ENCODE measurements around the gene PTBP2. TPM values are rescaled to one million over a fixed set of nuclear protein-coding genes. Genes with fewer than 3 reads are reported as not detected.

The PTBP2 gene
- total RNA-seq, 2 donors from 2014 or later, result 47.7 to 52.0 TPM

- peaks cover 5% of the 10 kb centered on the region for H3K9me3 Mint-ChIP-seq
- H3K27me3 ChIP-seq (ENCODE audit: control insufficient read depth, insufficient read depth, low read length, poor library complexity, severe bottlenecking), result no peaks in the 10 kb centered on the region
- no peak for DNase-seq
- H3K36me3 Mint-ChIP-seq (ENCODE audit: low read depth), result peaks cover 42% of the 10 kb centered on the region
- peaks cover 33% of the 10 kb centered on the region for H3K4me1 Mint-ChIP-seq
- no peak overlapping the region for H3K4me3 ChIP-seq (ENCODE audit: low read length)
- no peak overlapping the region for H3K27ac ChIP-seq (ENCODE audit: low read depth, low read length)
- no peak for TF ChIP-seq CTCF (conservative IDR thresholded peaks at IDR 0.05)
- H3K36me3 ChIP-seq (ENCODE audit: control insufficient read depth, insufficient read depth, low read length), result peaks cover 34% of the 10 kb centered on the region
- H3K27me3 Mint-ChIP-seq (ENCODE audit: insufficient read depth), result no peaks in the 10 kb centered on the region
- peaks cover 4% of the 10 kb centered on the region for H3K4me1 ChIP-seq (ENCODE audit: control insufficient read depth, insufficient read depth, low read length)
- peaks cover 17% of the 10 kb centered on the region for H3K9me3 ChIP-seq (ENCODE audit: control insufficient read depth, low read length)
- H3K4me3 Mint-ChIP-seq, result no peak overlapping the region
- 82 to 99% methylated on average over 2 to 4 of the region's 7 CpGs for WGBS, 2 experiments (ENCODE audit: insufficient coverage in 1 of 2, insufficient read length in 1 of 2)
- no peak overlapping the region for H3K9ac ChIP-seq (ENCODE audit: extremely low read depth, low read length, poor library complexity, severe bottlenecking)
- no peak overlapping the region for H3K27ac Mint-ChIP-seq
Measured at GRCh38 chr1:96746440-96747420, 25.1 kb downstream of the PTBP2 start.

- no peak for DNase-seq
- H3K27me3 Mint-ChIP-seq (ENCODE audit: insufficient read depth), result no peaks in the 10 kb centered on the region
- Histone ChIP-seq H3K4me1 (ENCODE audit: control insufficient read depth, insufficient read depth, low read length) (peaks cover 4% of the 10 kb centered on the region), H3K36me3 (ENCODE audit: control insufficient read depth, insufficient read depth, low read length) (peaks cover 40% of the 10 kb centered on the region), H3K4me3 (ENCODE audit: low read length) (no peak overlapping the region), H3K27ac (ENCODE audit: low read depth, low read length) (no peak overlapping the region), H3K27me3 (ENCODE audit: control insufficient read depth, insufficient read depth, low read length, poor library complexity, severe bottlenecking) (no peaks in the 10 kb centered on the region), H3K9ac (ENCODE audit: extremely low read depth, low read length, poor library complexity, severe bottlenecking) (no peak overlapping the region), H3K9me3 (ENCODE audit: control insufficient read depth, low read length) (peaks cover 18% of the 10 kb centered on the region)
- no peak overlapping the region for H3K27ac Mint-ChIP-seq
- no peak for TF ChIP-seq CTCF (conservative IDR thresholded peaks at IDR 0.05)
- 100% methylated on average over 1 of the region's 1 CpG; no CpG with 5 or more reads in 1 of the 2 experiments for WGBS, 2 experiments (ENCODE audit: insufficient coverage in 1 of 2, insufficient read length in 1 of 2)
- peaks cover 5% of the 10 kb centered on the region for H3K9me3 Mint-ChIP-seq
- no peak overlapping the region for H3K4me3 Mint-ChIP-seq
- peaks cover 33% of the 10 kb centered on the region for H3K4me1 Mint-ChIP-seq
- H3K36me3 Mint-ChIP-seq (ENCODE audit: low read depth), result peaks cover 44% of the 10 kb centered on the region
Measured at GRCh38 chr1:96747565-96747964, 26.0 kb downstream of the PTBP2 start.

GRCh38 chr1:96748078-96748477 lies 26.5 kb downstream of the PTBP2 start:
- TF ChIP-seq CTCF (conservative IDR thresholded peaks at IDR 0.05), result no peak
- no peak overlapping the region for H3K27ac Mint-ChIP-seq
- Histone ChIP-seq H3K9ac (ENCODE audit: extremely low read depth, low read length, poor library complexity, severe bottlenecking) (no peak overlapping the region), H3K4me3 (ENCODE audit: low read length) (no peak overlapping the region), H3K36me3 (ENCODE audit: control insufficient read depth, insufficient read depth, low read length) (peaks cover 41% of the 10 kb centered on the region), H3K27ac (ENCODE audit: low read depth, low read length) (no peak overlapping the region), H3K27me3 (ENCODE audit: control insufficient read depth, insufficient read depth, low read length, poor library complexity, severe bottlenecking) (no peaks in the 10 kb centered on the region), H3K9me3 (ENCODE audit: control insufficient read depth, low read length) (peaks cover 18% of the 10 kb centered on the region), H3K4me1 (ENCODE audit: control insufficient read depth, insufficient read depth, low read length) (peaks cover 4% of the 10 kb centered on the region)
- WGBS, 2 experiments (ENCODE audit: insufficient coverage in 1 of 2, insufficient read length in 1 of 2), result 100% methylated on average over 1 to 3 of the region's 3 CpGs
- H3K27me3 Mint-ChIP-seq (ENCODE audit: insufficient read depth), result no peaks in the 10 kb centered on the region
- H3K4me3 Mint-ChIP-seq, result no peak overlapping the region
- H3K9me3 Mint-ChIP-seq, result peaks cover 3% of the 10 kb centered on the region
- DNase-seq, result no peak
- peaks cover 46% of the 10 kb centered on the region for H3K36me3 Mint-ChIP-seq (ENCODE audit: low read depth)
- H3K4me1 Mint-ChIP-seq, result peaks cover 37% of the 10 kb centered on the region

All from endodermal cell (in vitro differentiated cells).